Ascending aorta (tissue), 2 donors: ENCODE data around the gene ARL2BP. TPM values are rescaled to one million over a fixed set of nuclear protein-coding genes. Genes with fewer than 3 reads are reported as not detected.

Experiments
- DNase-seq, 2 donors: peaks; one replicate each; pipeline ENCODE4 v3.0.0-alpha.2; 2019; ENCODE audit warnings: low spot score in 2 of 2
- H3K27ac ChIP-seq, 2 donors: fragments of 200-600 bp; sonication (generic); one replicate each; pipeline ENCODE4 v1.5.1; 2016 to 2017; ENCODE audit warnings: mild to moderate bottlenecking in 1 of 2
- H3K27me3 ChIP-seq: fragments of 200-600 bp; sonication (generic); one replicate; pipeline ENCODE4 v1.5.1; 2017
- H3K36me3 ChIP-seq, 2 donors: fragments of 200-600 bp; sonication (generic); one replicate each; pipeline ENCODE4 v1.5.1; 2016
- H3K4me1 ChIP-seq, 2 donors: fragments of 200-600 bp; sonication (generic); one replicate each; pipeline ENCODE4 v1.5.1; 2016 to 2017; ENCODE audit warnings: mild to moderate bottlenecking in 1 of 2
- H3K4me3 ChIP-seq, 2 donors: fragments of 200-600 bp; sonication (generic); one replicate each; pipeline ENCODE4 v1.5.1; 2016 to 2017; ENCODE audit warnings: mild to moderate bottlenecking in 1 of 2
- H3K9me3 ChIP-seq, 2 donors: fragments of 200-600 bp; sonication (generic); one replicate each; pipeline ENCODE4 v1.5.1; 2016
- intact Hi-C: fragments of 100-400 bp; cut with DNase I; formaldehyde crosslinking; loops from one replicate; pipeline ENCODE4 v1.15.1; 2023
- total RNA-seq: library from RNA; depleted of rRNA; stranded (reverse); fragments of >200 nt; gene quantifications from one replicate; pipeline ENCODE4 v1.1.0, GENCODE V29; 2016
- TF ChIP-seq, protein P1 (sequence below), 3 experiments: fragments of 200-600 bp in 2 of 3; fragments of 450-650 bp in 1 of 3; sonication (generic) in 2 of 3; IDR thresholded peaks; one replicate each; pipeline ENCODE4 v1.5.1; 2016 to 2019; ENCODE audit warnings: antibody characterized with exemption in 3 of 3, mild to moderate bottlenecking in 1 of 3, moderate library complexity in 1 of 3

The ARL2BP gene
- total RNA-seq, 1 donor from 2014 or later, result 44.1 TPM

DNA sequence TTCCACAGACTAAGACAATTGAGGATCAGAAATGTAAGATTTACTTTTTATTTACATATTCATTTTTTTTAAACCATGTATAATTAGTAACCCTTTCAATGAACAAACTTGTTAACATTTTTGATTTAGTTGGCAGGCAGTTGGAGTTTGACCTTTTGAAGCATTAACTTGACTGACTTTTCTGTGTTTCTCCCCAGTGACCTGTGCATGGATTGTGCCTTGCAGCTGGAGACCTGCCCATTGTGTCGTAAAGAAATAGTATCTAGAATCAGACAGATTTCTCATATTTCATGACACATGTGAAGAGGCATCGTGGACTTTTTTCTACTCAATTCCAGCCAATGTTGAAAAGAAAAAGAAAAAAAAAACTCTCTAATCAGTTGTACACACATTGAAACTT is 6.4 kb upstream of the ARL2BP start:
- Histone ChIP-seq H3K4me1 (no peaks in the 10 kb centered on the region), H3K27me3 (no peaks in the 10 kb centered on the region), H3K36me3 (peaks cover 39 to 54% of the 10 kb centered on the region in 2 donors), H3K27ac (no peak overlapping the region), H3K9me3 (no peaks in the 10 kb centered on the region), H3K4me3 (no peak overlapping the region)
- intact Hi-C loops, result no loop called here
- DNase-seq, result no peak
- TF ChIP-seq, protein P1, sequence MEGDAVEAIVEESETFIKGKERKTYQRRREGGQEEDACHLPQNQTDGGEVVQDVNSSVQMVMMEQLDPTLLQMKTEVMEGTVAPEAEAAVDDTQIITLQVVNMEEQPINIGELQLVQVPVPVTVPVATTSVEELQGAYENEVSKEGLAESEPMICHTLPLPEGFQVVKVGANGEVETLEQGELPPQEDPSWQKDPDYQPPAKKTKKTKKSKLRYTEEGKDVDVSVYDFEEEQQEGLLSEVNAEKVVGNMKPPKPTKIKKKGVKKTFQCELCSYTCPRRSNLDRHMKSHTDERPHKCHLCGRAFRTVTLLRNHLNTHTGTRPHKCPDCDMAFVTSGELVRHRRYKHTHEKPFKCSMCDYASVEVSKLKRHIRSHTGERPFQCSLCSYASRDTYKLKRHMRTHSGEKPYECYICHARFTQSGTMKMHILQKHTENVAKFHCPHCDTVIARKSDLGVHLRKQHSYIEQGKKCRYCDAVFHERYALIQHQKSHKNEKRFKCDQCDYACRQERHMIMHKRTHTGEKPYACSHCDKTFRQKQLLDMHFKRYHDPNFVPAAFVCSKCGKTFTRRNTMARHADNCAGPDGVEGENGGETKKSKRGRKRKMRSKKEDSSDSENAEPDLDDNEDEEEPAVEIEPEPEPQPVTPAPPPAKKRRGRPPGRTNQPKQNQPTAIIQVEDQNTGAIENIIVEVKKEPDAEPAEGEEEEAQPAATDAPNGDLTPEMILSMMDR (IDR thresholded peaks at IDR 0.05), result no peak

DNA sequence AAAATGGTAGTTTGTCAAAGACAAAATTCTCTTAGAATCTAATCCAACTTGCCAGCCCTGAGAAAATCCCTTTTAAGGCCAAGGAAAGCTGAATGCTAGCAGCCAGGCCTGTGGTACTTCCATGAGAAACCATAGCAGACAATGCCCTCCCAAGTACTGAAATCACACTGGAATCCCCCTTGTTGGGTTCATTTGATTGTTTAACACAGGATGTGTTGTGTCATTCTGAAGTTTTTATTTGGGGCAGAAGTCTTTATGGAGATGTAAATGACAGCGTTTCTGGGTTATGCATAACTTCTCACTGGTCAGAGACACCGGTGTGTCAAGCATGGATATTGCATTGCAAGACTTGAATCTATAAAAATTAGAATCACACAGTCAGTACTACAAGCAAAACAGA is 6.0 kb upstream of the ARL2BP start:
- no peaks in the 10 kb centered on the region for H3K4me1 ChIP-seq
- no peak overlapping the region for H3K4me3 ChIP-seq
- DNase-seq, result no peak
- no peaks in the 10 kb centered on the region for H3K9me3 ChIP-seq
- intact Hi-C loops, result no loop called here
- peaks cover 37 to 50% of the 10 kb centered on the region in 2 donors for H3K36me3 ChIP-seq
- H3K27me3 ChIP-seq, result no peaks in the 10 kb centered on the region
- TF ChIP-seq, protein P1 (IDR thresholded peaks at IDR 0.05), result no peak
- H3K27ac ChIP-seq, result no peak overlapping the region

- Histone ChIP-seq H3K36me3 (peaks cover 30 to 33% of the 10 kb centered on the region in 2 donors), H3K27ac (no peak overlapping the region), H3K4me3 (no peak overlapping the region), H3K27me3 (no peaks in the 10 kb centered on the region), H3K4me1 (peaks cover 0 to 5% of the 10 kb centered on the region in 2 donors), H3K9me3 (no peaks in the 10 kb centered on the region)
- intact Hi-C loops, result loop anchor here (10.0 kb wide), 1 partner anchor 494 kb away; the partner anchor contains the start of gene KATNB1
- TF ChIP-seq, protein P1 (IDR thresholded peaks at IDR 0.05), result no peak
- DNase-seq, result no peak
Measured at GRCh38 chr16:57240851-57241250, 4.2 kb upstream of the ARL2BP start.

- no peak for DNase-seq
- no peak overlapping the region for H3K4me3 ChIP-seq
- H3K36me3 ChIP-seq, result peaks cover 21 to 24% of the 10 kb centered on the region in 2 donors
- peaks cover 2 to 12% of the 10 kb centered on the region in 2 donors for H3K4me1 ChIP-seq
- H3K27ac ChIP-seq, result no peak overlapping the region
- H3K9me3 ChIP-seq, result no peaks in the 10 kb centered on the region
- intact Hi-C loops, result loop anchor here (10.0 kb wide), 1 partner anchor 492 kb away; the partner anchor contains the start of gene KATNB1
- H3K27me3 ChIP-seq, result no peaks in the 10 kb centered on the region
- TF ChIP-seq, protein P1 (IDR thresholded peaks at IDR 0.05), result no peak
Measured at GRCh38 chr16:57242650-57243049, 2.4 kb upstream of the ARL2BP start.

GRCh38 chr16:57244463-57244766 is 644 bp upstream of the ARL2BP start:
- H3K27me3 ChIP-seq, result no peaks in the 10 kb centered on the region
- H3K4me3 ChIP-seq, result peak overlapping the region; percentile 79 to 81
- peaks cover 14 to 26% of the 10 kb centered on the region in 2 donors for H3K36me3 ChIP-seq
- H3K4me1 ChIP-seq, result peaks cover 2 to 12% of the 10 kb centered on the region in 2 donors
- H3K9me3 ChIP-seq, result no peaks in the 10 kb centered on the region
- no peak for DNase-seq
- TF ChIP-seq, protein P1 (IDR thresholded peaks at IDR 0.05), result no peak
- peak overlapping the region; percentile 92 to 96 for H3K27ac ChIP-seq
- intact Hi-C loops, result loop anchor here (2.0 to 10.0 kb wide), 4 partner anchors 50 to 490 kb away; partner anchors contain the start of gene KATNB1
